Caco-2 (cell line): ENCODE measurements around the gene TMF1. TPM values are rescaled to one million over a fixed set of nuclear protein-coding genes. Genes with fewer than 3 reads are reported as not detected.
A peak's percentile ranks its signal among the peaks of the same experiment; 100 is the strongest.

Source experiments
- BruUV-seq: library from RNA; stranded (reverse); fragments of 400-500 nt; replicated peaks from 2 replicates; lab custom pipeline; 2021; lab: Mats Ljungman, UMichigan
- CTCF ChIA-PET: fragments of 300-600 bp; sonication (Branson Sonifier 250); formaldehyde crosslinking; loops from one replicate; lab custom pipeline; 2022; ENCODE audit warnings: antibody characterized with exemption; lab: Charles Lee
- POLR2A ChIA-PET: fragments of 300-600 bp; sonication (Branson Sonifier 250); formaldehyde crosslinking; loops from one replicate; lab custom pipeline; 2022; ENCODE audit warnings: antibody characterized with exemption; lab: Charles Lee
- DNase-seq, 2 experiments: peaks; one replicate each; pipeline versions ENCODE4 v3.0.0 to v3.0.0-alpha.2; 2020 to 2022
- H3K27me3 ChIP-seq: replicated peaks from 2 replicates; pipeline ENCODE4 v1.6.0; 2011; ENCODE audit warnings: low read length; ENCODE audit not compliant: control insufficient read depth, insufficient read depth
- H3K36me3 ChIP-seq: 2 replicates; pipeline ENCODE4 v1.5.1; 2011; ENCODE audit warnings: low read length; ENCODE audit not compliant: control insufficient read depth, insufficient read depth
- H3K4me1 ChIP-seq: fragments of 250-450 bp; sonication (Bioruptor Pico); 2 replicates; pipeline ENCODE4 v1.5.1; 2020; ENCODE audit warnings: mild to moderate bottlenecking
- H3K4me3 ChIP-seq: 2 replicates; pipeline ENCODE4 v1.5.1; 2011; ENCODE audit warnings: low read depth, mild to moderate bottlenecking, control low read depth, low read length
- H3K9me3 ChIP-seq: fragments of 250-450 bp; sonication (Bioruptor Pico); 2 replicates; pipeline ENCODE4 v1.5.1; 2020; ENCODE audit warnings: mild to moderate bottlenecking, moderate library complexity
- H3K27ac Mint-ChIP-seq: one replicate; pipeline ENCODE4 v1.8.0; 2022; ENCODE audit warnings: mixed read lengths; ENCODE audit not compliant: unreplicated experiment
- H3K27me3 Mint-ChIP-seq: one replicate; pipeline ENCODE4 v1.8.0; 2022; ENCODE audit warnings: mixed read lengths; ENCODE audit not compliant: insufficient read depth, unreplicated experiment
- H3K36me3 Mint-ChIP-seq: one replicate; pipeline ENCODE4 v1.8.0; 2022; ENCODE audit warnings: mild to moderate bottlenecking, mixed read lengths; ENCODE audit not compliant: insufficient read depth, unreplicated experiment
- H3K4me1 Mint-ChIP-seq: one replicate; pipeline ENCODE4 v1.8.0; 2022; ENCODE audit warnings: low read depth, mixed read lengths; ENCODE audit not compliant: unreplicated experiment
- H3K4me3 Mint-ChIP-seq: one replicate; pipeline ENCODE4 v1.8.0; 2022; ENCODE audit warnings: mild to moderate bottlenecking, moderate library complexity, mixed read lengths; ENCODE audit not compliant: unreplicated experiment
- H3K9me3 Mint-ChIP-seq: one replicate; pipeline ENCODE4 v1.8.0; 2022; ENCODE audit warnings: mixed read lengths; ENCODE audit not compliant: unreplicated experiment
- intact Hi-C: fragments of 100-400 bp; cut with micrococcal nuclease; formaldehyde crosslinking; loops from one replicate; pipeline ENCODE4 v1.10.0; 2022; ENCODE audit not compliant: unreplicated experiment
- total RNA-seq: library from RNA; stranded (reverse); gene quantifications from 2 replicates; pipeline ENCODE4 v1.2.3, GENCODE V29; 2022
- TF ChIP-seq, protein P1 (sequence below), 2 experiments: fragments of 200-600 bp in 1 of 2; IDR thresholded peaks; 1 replicate in 1 of 2; 2 replicates in 1 of 2; pipeline versions ENCODE4 v1.5.1 to v1.8.0; 2011 to 2022; ENCODE audit warnings: antibody characterized with exemption in 1 of 2, control low read depth in 1 of 2, inconsistent platforms in 1 of 2, low read depth in 1 of 2, low read length in 1 of 2, mild to moderate bottlenecking in 1 of 2, moderate library complexity in 1 of 2; ENCODE audit not compliant: insufficient read depth in 1 of 2, severe bottlenecking in 1 of 2, unreplicated experiment in 1 of 2

The TMF1 gene
- total RNA-seq, 1 experiment from 2014 or later = 30.2 TPM

DNA sequence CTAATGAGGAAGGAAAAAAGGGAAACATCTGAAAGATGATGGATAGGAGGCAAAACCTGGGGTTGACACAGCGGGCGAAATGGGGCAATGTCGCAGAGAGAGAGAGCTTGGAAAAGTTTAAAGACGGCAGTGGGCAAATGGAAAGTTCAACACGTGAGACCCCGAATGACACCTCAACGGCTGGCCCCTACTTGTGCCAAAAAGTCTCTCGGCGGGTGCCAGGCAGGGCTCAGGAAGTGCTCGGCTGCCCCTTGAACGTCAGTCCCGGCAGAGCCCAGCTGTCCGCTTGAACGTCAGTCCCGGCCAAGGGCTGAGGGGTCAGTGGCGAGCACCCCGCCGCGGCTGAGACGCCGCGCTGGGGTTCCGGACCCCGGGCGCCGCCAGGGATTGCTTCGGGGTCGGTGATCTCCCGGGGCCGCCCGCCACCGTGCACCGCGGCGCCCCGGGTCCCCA is 39.3 kb downstream of the TMF1 start:
- no TSS peak for BruUV-seq
- peak; percentile 49 to 64 for DNase-seq
- no peaks in the 10 kb centered on the region; the same call in 1 of the 2 replicates for H3K36me3 ChIP-seq
- POLR2A ChIA-PET = interaction anchor here (0.6 to 1.0 kb wide), 2 partner anchors 20 to 39 kb away, joined by 4 to 5 read pairs; partner anchors contain the start of gene TMF1
- H3K4me3 ChIP-seq = peak overlapping the region; percentile 90
- no peaks in the 10 kb centered on the region for H3K27me3 ChIP-seq
- Mint-ChIP-seq H3K4me3 (peak overlapping the region; percentile 91), H3K9me3 (no peaks in the 10 kb centered on the region), H3K36me3 (peaks cover 18% of the 10 kb centered on the region), H3K4me1 (no peaks in the 10 kb centered on the region), H3K27ac (peak overlapping the region; percentile 83), H3K27me3 (no peaks in the 10 kb centered on the region)
- intact Hi-C loops = loop anchor here (2.0 kb wide), 2 partner anchors 40 to 68 kb away; partner anchors contain the start of genes TMF1 and UBA3
- no peaks in the 10 kb centered on the region for H3K9me3 ChIP-seq
- 0 out of 2 replicates have a peak, but pooled peaks cover 6% of the 10 kb centered on the region for H3K4me1 ChIP-seq
- TF ChIP-seq, protein P1, sequence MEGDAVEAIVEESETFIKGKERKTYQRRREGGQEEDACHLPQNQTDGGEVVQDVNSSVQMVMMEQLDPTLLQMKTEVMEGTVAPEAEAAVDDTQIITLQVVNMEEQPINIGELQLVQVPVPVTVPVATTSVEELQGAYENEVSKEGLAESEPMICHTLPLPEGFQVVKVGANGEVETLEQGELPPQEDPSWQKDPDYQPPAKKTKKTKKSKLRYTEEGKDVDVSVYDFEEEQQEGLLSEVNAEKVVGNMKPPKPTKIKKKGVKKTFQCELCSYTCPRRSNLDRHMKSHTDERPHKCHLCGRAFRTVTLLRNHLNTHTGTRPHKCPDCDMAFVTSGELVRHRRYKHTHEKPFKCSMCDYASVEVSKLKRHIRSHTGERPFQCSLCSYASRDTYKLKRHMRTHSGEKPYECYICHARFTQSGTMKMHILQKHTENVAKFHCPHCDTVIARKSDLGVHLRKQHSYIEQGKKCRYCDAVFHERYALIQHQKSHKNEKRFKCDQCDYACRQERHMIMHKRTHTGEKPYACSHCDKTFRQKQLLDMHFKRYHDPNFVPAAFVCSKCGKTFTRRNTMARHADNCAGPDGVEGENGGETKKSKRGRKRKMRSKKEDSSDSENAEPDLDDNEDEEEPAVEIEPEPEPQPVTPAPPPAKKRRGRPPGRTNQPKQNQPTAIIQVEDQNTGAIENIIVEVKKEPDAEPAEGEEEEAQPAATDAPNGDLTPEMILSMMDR (IDR thresholded peaks at IDR 0.05; ENCODE audit: insufficient read depth in 1 of 2, low read depth in 1 of 2, low read length in 1 of 2, severe bottlenecking in 1 of 2, unreplicated experiment in 1 of 2) = peak in 1 of 2 experiments; percentile 17
- CTCF ChIA-PET = no interaction called here

DNA sequence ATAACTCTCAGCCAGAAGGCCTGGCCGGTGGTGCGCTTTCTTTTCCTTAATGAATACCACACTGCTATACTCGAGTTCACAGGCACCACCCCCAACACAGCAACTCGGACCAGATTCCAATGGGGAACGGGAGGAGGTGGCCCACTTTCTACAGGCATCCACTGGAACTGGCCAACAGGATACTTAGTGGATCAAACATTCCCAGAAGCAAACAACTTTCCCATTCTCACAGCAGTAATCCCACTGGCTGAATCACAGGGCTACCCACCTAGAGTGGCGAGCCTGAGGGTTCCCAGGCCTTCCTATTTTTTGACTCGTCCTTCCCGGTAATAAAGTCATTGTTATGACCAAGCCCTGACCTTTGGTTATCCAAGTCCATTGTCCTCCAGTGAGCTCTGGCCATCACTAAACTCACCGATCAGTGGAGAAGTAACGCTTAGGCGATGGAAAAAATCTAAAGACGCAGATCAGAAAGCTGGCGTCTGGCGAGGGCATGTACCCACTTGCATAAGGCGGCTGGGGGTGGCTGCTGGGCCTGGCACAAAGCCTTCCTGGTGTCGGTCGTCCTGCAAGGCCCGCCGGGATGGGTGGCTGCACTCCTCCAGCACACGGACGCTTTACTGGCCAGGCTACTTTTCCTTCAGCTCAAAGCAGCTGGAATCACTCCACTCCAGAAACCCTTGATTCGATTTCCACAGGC is 39.9 kb downstream of the TMF1 start:
- Mint-ChIP-seq H3K27ac (peak overlapping the region; percentile 83), H3K36me3 (peaks cover 18% of the 10 kb centered on the region), H3K4me3 (peak overlapping the region; percentile 91), H3K9me3 (no peaks in the 10 kb centered on the region), H3K27me3 (no peaks in the 10 kb centered on the region), H3K4me1 (no peaks in the 10 kb centered on the region)
- no peaks in the 10 kb centered on the region for H3K9me3 ChIP-seq
- no peaks in the 10 kb centered on the region; the same call in 1 of the 2 replicates for H3K36me3 ChIP-seq
- TSS peak; percentile 23 for BruUV-seq
- CTCF ChIA-PET = no interaction called here
- peak overlapping the region; percentile 90 for H3K4me3 ChIP-seq
- DNase-seq = no peak
- POLR2A ChIA-PET = interaction anchor here (0.6 kb wide), 1 partner anchor 20 kb away, joined by 5 read pairs; no protein-coding TSS in a partner anchor
- intact Hi-C loops = loop anchor here (2.0 kb wide), 2 partner anchors 41 to 69 kb away; partner anchors contain the start of genes TMF1 and UBA3
- H3K4me1 ChIP-seq = 0 out of 2 replicates have a peak, but pooled peaks cover 6% of the 10 kb centered on the region
- TF ChIP-seq, protein P1 (IDR thresholded peaks at IDR 0.05; ENCODE audit: insufficient read depth in 1 of 2, low read depth in 1 of 2, low read length in 1 of 2, severe bottlenecking in 1 of 2, unreplicated experiment in 1 of 2) = no peak
- H3K27me3 ChIP-seq = no peaks in the 10 kb centered on the region

DNA sequence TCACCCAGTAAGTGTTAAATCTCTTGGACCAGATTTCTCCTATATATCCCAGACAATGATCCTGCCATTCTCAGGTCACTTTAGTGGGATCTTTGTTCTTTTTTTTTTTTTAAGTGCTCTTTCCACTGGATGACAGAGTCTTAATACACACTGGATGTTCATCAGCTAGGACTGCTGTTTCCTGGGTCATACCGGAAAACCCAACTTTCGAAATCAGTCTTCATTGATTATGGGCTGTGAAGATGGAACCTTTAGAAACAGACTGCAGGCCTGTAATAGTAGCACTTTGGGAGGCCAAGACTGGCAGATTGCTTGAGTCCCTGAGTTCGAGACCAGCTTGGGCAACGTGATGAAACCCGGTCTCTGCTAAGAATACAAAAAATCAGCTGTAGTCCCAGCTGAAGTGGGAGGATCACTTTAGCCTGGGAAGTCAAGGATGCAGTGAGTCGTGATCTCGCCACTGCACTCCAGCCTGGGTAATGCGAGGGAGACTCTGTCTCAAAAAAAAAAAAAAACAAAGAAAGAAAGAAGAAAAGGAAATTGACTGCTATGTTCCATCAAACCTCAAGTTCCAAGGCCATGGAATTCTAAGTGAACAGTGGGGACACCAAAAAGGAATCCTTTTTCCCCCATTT is 40.9 kb downstream of the TMF1 start:
- DNase-seq = no peak
- Mint-ChIP-seq H3K27ac (no peak overlapping the region), H3K4me3 (no peak overlapping the region), H3K9me3 (no peaks in the 10 kb centered on the region), H3K4me1 (no peaks in the 10 kb centered on the region), H3K36me3 (peaks cover 11% of the 10 kb centered on the region), H3K27me3 (no peaks in the 10 kb centered on the region)
- Histone ChIP-seq H3K36me3 (no peaks in the 10 kb centered on the region; the same call in 1 of the 2 replicates), H3K9me3 (no peaks in the 10 kb centered on the region), H3K4me3 (no peak overlapping the region), H3K4me1 (0 out of 2 replicates have a peak, but pooled peaks cover 6% of the 10 kb centered on the region), H3K27me3 (no peaks in the 10 kb centered on the region)
- no TSS peak for BruUV-seq
- POLR2A ChIA-PET = no interaction called here
- TF ChIP-seq, protein P1 (IDR thresholded peaks at IDR 0.05; ENCODE audit: insufficient read depth in 1 of 2, low read depth in 1 of 2, low read length in 1 of 2, severe bottlenecking in 1 of 2, unreplicated experiment in 1 of 2) = no peak
- CTCF ChIA-PET = no interaction called here
- intact Hi-C loops = no loop called here
